Lower leg skin (tissue), 4 donors: ENCODE measurements around the gene TNPO3. TPM values are rescaled to one million over a fixed set of nuclear protein-coding genes. Genes with fewer than 3 reads are reported as not detected.

ENCODE experiments used
- DNase-seq, 2 donors: peaks; one replicate each; pipeline ENCODE4 v3.0.0-alpha.2; 2019; ENCODE audit warnings: low spot score in 2 of 2
- H3K4me3 ChIP-seq: fragments of 200-600 bp; sonication (generic); 2 replicates; pipeline ENCODE4 v1.5.1; 2017; ENCODE audit warnings: mild to moderate bottlenecking, low read depth; ENCODE audit not compliant: poor library complexity, severe bottlenecking
- CTCF ChIP-seq, 3 donors: fragments of 450-650 bp; IDR thresholded peaks; one replicate each; pipeline ENCODE4 v1.5.1; 2016; ENCODE audit warnings: antibody characterized with exemption in 3 of 3, mild to moderate bottlenecking in 3 of 3, moderate library complexity in 2 of 3
- POLR2A ChIP-seq, 2 donors: fragments of 450-650 bp; IDR thresholded peaks; one replicate each; pipeline ENCODE4 v1.6.1; 2016 to 2017; ENCODE audit warnings: antibody characterized with exemption in 2 of 2, mild to moderate bottlenecking in 1 of 2, moderate library complexity in 1 of 2
- WGBS, 2 donors: methylation state at CpG; one replicate each; pipeline ENCODE4 v1.1.5; 2018; 5-methylcytosine and 5-hydroxymethylcytosine counted together
- intact Hi-C: fragments of 100-400 bp; cut with DNase I; formaldehyde crosslinking; loops from one replicate; pipeline ENCODE4 v1.15.0; 2023; ENCODE audit warnings: low total_unique reads
- total RNA-seq, 4 donors: library from RNA; depleted of rRNA; stranded (reverse); fragments of >200 nt; gene quantifications; one replicate each; pipeline ENCODE4 v1.1.0, GENCODE V29; 2016

TNPO3 gene
- total RNA-seq, 4 donors from 2014 or later: 26.7 to 36.7 (median 31.0) TPM

DNA sequence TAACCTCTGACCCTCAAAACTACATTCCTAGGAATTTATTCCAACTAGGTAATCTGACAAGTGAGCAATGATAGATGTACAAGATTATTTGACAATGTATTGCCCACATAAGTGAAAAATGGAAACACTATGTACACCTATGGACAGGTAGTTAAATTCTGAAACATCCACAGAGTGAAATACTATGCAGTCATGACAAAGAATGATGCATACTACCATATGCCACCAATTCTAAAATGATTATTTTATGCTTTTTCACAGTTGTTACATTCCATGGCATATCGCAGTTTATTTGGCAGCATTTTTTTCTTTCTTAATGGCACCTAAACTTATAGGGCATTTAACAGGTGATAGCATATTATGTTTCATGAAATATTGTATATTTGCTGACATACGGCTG, 20.1 kb upstream of the TNPO3 start:
- WGBS, 2 donors: 94 to 95% methylated on average over 2 of the region's 2 CpGs
- no peak overlapping the region for H3K4me3 ChIP-seq
- intact Hi-C loops: no loop called here
- TF ChIP-seq CTCF (IDR thresholded peaks at IDR 0.05): no peak
- no peak for TF ChIP-seq POLR2A (IDR thresholded peaks at IDR 0.05)
- no peak for DNase-seq

DNA sequence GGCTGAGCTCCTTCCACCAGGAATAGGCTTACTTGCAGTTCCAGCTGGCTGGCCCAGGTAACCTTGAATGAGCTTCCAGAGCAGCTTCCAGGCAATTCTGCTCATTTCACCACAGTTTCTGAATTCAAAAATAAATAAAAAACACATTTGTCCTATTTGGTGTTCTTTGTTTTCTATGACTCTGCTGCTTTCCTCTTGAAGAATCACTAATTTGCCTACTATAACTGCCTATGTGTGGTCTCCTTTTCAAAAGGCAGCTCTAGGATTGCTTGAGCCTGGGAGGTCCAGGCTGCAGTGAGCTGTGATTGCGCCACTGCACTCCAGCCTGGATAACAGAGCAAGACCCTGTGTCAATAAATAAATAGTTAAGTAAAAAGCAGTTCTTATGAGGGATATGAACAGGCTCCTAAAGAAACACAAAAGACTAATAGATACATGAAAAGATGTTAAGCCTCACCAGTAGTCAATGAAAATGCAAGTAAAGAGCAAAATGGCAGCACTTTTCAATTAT, 19.5 kb upstream of the TNPO3 start:
- H3K4me3 ChIP-seq: no peak overlapping the region
- intact Hi-C loops: no loop called here
- DNase-seq: no peak
- 85 to 87% methylated on average over 1 of the region's 1 CpG for WGBS, 2 donors
- no peak for TF ChIP-seq POLR2A (IDR thresholded peaks at IDR 0.05)
- no peak for TF ChIP-seq CTCF (IDR thresholded peaks at IDR 0.05)

DNA sequence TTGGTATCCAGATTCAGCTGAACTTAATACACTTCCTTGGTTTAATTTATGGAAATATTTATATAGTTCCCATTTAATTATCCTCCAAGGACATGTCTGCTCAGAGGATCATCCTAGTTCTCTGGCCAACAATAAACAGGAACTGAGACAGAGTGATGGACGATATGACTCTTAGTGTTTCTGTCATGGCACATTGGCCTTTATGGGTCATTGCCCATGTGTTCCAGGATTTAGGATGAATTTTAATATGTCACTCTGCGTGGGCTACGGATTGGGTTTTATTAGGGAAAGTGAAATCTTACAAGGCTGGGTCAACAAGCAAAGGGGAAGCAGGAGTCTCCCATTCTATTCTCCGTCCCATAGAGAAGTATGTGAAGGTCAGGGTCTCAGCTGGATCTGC, 18.8 kb upstream of the TNPO3 start:
- intact Hi-C loops: no loop called here
- DNase-seq: no peak
- H3K4me3 ChIP-seq: no peak overlapping the region
- no peak for TF ChIP-seq CTCF (IDR thresholded peaks at IDR 0.05)
- TF ChIP-seq POLR2A (IDR thresholded peaks at IDR 0.05): no peak
- 83 to 86% methylated on average over 4 of the region's 4 CpGs for WGBS, 2 donors

GRCh38 chr7:129073204-129073603, 18.3 kb upstream of the TNPO3 start:
- TF ChIP-seq POLR2A (IDR thresholded peaks at IDR 0.05) (no peak), CTCF (IDR thresholded peaks at IDR 0.05) (no peak)
- WGBS, 2 donors: 93 to 100% methylated on average over 1 of the region's 1 CpG
- intact Hi-C loops: no loop called here
- DNase-seq: no peak
- no peak overlapping the region for H3K4me3 ChIP-seq

GRCh38 chr7:129072479-129073011, 17.6 kb upstream of the TNPO3 start:
- WGBS, 2 donors: 70 to 81% methylated on average over 9 of the region's 9 CpGs

More at GRCh38 chr7:129072479-129073011, 17.6 kb upstream of the TNPO3 start:
- no peak for DNase-seq
- intact Hi-C loops: no loop called here
- TF ChIP-seq CTCF (IDR thresholded peaks at IDR 0.05): no peak
- no peak overlapping the region for H3K4me3 ChIP-seq
